GM21528 (cell line): Measurements from ENCODE around the gene GMPPA.

Experiments used
- ATAC-seq: cut with Tn5 transposase; IDR thresholded peaks from one replicate; pipeline ENCODE4 v1.9.1; 2021; ENCODE audit warnings: mild to moderate bottlenecking, moderate library complexity; ENCODE audit not compliant: unreplicated experiment, low FRiP score

GMPPA gene

DNA sequence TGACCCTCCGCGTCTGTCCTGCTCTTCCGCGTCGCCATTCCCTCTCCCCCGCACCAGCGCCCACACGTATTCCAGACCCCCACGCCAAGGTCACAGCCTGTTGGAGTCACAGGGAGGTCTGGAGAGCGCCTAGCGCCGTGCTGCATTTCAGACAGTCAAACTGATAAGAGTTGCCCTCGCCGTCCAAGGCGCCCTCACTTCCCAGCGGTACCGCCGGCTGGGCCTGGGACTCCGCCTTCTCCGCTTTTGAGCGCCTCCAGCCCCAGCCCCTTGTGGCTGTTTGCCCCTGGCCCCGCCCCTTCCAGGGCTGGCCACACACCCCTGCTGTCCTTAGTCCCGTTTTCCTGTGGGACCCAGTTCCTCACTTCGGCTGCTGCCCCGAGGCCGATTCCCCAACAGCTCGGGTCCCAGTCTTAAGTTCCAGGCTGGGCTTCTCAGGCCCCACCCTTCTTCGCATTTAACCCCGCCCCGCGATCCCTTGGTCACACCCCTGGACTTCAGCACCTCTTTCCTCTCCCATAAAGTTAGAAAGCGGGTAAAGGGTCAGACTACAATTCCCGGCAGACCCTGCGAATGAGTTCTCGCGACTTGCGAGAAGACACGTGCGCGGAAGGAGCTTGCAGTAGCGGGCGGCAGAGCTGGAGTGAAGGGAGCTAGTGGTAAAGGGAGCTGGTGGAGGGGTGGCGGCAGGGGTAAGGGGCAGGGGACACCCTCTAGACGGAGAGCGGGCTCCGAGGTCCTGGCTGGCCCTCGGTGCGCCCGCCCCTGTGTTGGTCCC is at the start of gene GMPPA:
TSS of gene GMPPA (plus strand) at position 612 of the 778 bp plus-strand sequence. CDS start 1,085 bp downstream, outside the sequence.
- peak; percentile 95 for ATAC-seq

DNA sequence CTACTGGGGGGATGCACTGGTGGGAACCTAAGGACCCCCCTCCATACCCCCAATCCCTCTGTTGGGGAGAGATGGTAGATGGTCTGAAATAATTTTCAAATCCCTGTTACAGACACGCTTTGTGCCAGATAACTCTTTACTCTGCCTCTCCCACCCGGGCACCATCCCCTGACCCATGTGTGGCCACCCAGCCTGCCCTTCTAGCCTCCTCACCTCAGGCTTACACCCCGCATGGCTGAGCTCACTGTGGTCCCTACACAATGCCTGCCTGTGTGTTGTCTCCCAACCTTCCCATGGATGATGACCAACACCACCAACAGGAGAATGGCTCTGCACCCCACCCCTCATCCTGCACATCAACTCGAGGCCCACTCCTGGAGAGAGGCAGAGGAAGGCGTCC is 49.1 kb upstream of the GMPPA start:
- no peak for ATAC-seq

DNA sequence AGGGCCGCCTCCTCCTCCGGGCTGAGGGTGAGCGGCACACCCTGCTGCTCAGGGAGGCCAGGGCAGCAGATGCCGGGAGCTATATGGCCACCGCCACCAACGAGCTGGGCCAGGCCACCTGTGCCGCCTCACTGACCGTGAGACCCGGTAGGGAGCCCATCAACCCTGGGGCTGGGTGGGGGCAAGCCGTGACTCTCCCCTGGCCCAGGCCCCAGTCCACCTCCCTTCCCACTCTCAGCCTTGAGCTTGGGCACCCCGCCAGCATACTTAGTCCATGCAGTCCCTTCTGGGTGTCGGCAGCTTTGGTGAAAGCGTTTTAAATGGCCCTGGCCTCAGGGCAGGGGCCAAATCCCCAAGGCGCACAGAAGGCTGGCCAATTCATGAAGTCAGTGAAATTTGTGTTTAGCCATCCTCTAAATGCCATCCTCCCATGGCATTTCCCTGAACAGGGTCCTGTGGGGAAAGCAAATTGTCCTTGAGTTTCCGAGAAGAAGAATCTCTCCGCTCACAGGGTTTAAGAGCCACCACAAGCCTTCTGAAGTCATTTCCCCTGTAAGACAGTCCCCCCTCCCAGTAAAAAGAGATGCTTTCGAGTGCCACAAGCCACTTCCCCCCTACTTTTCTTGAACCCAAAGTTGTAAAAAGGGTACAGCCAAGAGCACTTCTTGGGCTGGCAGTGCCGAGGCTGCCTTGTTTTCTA is 46.9 kb upstream of the GMPPA start:
- no peak for ATAC-seq

DNA sequence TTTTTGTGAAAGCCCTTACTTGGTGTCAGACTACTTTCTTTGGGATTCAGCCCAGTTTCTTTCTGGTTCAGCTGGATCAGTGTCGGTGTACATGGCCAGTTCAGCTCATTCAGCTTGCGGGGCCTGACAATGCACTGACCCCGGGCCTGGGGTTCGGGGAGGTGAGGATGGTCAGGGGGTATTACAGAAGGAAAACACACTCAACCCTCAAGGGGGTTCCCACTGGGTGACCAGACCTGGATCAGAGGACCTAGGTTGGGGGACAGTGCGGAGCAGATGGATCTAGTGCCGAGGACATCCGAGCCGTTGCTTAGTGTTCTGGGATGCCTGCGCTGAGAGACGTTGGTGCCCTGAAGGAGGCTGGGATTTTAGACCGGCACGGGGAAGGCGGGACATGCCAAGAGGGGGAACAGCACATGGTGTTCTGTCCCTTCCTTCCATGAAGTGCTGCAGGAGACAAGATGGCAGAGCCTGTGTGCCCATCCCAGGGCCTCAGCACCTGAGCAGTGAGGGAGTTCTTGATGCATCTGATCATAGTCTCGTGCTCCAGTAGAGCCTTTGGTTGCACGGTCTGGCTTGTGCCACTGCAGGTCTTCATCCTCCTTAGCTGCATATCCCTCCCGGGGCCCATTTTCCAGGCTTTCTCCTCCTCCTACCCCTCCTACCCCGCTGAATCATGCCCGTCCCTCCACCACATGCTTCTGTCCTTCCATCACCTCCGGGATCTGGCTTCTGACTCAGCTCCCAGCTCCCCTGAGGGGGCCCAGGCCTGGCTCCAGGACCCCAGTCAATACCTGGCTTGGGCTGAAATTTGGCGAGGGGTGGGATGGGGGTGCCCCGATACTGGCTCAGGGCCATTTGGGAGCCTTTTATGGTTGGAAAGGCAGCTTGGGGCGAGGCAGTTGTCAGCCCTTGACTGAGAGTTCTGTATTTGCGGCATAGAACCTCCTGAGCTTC is 46.1 kb upstream of the GMPPA start:
- no peak for ATAC-seq

DNA sequence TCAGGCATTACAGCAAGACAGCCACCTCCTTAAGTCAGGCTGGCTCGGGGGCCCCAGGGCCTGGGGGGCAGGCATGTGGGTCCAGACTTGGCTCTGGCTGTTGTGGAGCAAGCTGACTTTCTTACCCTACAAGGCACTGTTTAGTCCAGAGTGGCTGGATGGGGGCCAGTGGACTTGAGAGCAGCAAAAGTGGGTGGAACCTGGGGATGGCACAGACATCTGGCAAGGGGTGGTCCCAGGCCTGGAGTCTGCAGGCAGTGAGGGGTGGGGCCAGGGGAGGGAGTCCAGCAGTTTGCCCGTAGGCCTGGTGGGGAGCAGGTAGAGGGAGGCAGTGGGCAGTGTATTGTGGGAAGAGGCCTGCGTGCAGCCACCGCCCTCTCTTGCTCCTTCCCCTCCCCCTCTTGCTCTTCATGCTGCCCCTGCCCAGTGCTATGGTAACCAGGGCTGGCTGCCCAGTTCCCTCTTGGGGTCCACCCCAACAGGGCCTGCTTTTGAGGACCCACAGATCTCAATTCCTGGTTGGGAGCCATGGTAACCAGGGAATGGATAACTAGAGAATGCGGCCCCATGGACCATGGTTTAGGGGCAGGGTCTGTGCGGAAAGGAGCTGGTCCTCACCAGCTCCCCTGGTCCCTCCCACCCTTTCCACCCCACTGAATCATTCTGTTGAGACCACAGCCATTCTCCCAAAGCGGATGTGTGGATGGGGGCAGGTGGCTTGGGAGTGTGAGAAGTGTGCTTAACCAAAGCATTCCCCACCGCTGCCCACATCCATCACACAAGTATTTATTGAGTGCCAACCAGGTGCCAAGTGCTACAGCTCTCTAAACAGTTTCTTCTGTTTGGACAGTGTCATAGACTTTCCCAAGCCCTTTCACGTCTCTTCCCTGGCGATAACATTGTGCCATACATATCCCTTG is 44.8 kb upstream of the GMPPA start:
- ATAC-seq: no peak

DNA sequence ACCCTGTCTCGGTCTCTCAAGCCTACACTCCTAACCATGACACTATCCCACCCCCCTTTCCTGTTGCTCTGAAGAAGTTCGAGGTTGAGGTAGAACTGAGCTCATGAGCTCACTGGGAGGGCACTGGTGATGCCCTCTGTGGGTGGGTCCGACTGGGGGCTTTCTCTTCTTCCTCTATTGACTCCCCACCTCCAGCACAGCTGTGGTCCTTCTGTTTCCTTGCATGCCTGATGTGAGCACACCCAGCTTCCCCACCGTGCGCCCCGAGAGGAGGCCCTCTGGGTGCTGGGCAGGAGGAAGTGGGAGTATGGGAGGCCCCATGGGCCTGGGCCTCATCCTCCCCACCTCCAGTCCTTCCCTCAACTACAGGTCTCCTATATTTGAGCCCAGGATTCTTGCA is 43.1 kb upstream of the GMPPA start:
- no peak for ATAC-seq

DNA sequence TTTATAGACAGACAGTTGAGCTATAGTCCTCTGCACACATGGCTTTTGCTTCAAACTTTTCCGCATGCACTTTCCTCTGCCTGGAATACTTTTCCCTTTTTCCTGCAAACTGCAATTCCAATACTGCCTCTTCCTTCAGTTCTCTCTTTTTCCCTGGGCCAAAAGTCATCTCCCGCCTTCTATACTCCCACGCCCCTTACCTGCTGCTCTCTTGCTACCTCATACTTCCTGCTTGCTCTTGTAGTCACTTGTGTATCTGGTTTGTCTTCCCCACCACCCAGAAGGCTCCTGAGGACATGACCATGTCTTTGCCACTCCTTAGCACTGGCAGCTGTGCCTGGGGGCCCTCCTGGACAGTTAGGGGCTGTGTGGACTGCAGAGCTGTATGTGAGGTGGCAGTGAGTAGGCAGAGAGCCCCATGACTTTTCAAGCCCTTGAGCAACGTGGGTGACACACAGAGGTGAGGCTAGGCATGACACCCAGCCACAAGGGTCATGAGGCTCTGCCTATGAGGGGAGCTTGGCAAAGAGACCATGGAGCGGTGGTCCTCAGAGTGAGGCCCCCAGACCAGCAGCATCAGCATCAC is 40.8 kb upstream of the GMPPA start:
- no peak for ATAC-seq

DNA sequence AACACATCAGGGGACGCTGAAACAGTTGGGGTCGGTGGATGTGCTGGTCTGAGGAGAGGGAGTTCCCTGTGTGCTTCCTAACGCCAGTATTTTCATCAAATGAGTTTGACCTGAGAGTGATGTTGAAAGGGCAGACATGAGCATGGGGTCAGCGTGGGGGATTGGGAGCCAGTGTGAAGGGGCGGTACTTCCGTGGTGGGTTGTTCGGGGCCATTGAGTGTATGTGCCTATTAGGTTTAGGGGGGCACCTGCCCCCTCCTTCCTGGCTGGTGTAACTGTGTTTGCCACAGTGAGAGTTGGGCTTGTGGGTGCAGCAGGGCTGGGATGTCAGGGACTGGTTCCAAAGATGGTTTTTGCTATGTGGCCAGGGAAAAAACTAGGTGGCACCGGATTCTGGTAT is 39.7 kb upstream of the GMPPA start:
- no peak for ATAC-seq

DNA sequence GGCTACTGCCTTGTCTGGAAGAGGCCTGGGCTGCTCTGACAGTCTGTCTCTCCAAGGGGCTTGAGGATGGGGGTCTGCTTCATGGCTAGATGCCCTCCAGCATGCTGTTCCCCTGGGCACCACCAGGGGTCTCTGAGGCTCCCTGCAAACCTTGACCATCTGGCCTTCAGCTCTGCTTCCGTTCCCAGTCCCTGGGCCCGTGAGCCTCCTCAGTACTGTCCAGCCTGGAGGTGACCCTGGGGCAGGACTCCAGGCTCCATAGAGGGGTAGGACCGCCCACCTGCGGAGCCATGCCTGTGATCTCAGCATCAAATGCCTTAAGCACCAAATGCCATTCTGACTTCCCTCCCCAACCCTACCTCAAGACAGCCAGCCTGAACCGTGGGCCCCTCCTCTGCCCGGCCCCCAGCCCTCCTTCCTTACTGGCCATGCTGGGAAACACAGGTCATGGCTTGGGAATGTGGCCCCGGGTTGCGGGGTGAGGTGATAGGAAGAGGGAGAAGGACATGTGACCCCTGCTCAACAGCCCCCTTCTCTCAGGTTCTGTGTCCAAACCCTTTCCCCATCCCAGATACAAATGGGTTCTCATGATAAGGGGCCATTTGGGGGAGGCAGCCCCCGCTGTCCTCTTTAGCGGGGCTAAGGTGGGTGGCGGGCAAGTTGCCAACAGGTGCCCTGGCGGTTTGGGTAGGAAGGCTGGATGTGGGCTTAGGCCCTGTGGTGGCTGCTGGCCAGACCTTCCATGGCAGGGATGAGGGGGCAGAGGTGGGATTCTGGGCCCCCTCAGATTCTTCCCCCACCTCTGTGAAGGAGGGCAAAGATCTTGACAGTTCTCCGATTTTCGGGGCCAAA is 39.0 kb upstream of the GMPPA start:
- ATAC-seq: no peak

DNA sequence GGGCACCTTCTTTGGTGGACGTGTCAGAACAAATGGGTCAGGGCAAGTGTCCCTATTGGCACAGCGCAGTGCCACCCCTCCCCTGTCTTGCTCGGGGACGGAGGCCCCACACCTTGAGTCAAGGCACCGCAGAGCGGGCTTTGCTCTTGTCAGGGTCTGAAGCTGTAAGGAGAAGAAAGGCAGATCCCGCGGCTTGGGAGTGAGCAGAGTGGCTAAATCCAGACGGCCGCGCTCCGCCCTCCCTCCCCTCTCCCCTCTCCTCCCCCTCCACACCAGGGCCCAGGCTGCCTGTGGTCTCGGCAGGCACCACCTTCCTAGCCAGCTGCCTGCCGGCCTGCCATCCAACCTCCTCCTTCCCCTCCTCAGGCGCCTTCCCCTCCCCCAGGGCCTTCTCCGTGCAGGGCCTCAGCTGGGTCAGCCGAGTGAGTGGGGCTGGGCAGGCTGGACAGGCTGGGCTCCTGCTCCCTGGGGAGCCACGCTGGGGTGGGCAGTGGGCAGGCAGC is 38.2 kb upstream of the GMPPA start:
- ATAC-seq: no peak

DNA sequence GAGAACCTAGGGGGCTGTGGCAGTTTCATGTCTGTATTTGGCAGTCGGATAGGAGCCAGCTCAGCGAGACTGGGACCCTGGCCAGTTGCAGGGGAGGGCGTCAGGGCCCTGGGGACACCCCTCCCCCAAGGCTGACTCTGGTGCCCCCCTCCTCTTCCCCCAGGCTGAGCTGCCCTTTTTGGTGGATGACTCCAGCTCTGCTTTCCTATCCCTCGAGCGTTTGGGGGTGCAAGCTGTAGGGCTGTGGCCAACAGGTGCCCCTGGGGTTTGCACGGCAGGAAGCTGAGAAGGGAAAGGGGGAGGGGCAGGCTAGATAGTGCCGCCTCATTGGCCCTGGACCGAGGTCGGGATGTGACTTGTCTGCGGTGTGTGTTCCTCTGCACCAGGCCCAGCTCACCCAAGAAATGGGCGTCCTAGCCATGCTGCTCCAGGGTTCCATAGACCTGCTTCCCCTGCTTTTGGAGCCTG is 37.6 kb upstream of the GMPPA start:
- ATAC-seq: no peak

DNA sequence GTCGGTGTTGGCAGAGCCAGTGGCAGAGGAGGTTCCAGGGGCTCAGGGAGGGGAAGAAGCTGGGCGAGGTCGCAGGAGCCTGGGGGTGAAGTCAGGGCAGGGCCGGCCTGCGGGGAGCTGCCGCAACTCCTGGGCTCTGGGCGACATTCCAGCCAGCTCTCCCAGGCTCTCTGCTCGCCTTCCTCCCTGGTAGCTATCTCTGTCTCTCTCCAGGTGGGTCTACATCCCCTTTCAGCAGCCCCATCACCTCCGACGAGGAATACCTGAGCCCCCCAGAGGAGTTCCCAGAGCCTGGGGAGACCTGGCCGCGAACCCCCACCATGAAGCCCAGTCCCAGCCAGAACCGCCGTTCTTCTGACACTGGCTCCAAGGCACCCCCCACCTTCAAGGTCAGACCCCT is 37.0 kb upstream of the GMPPA start:
- ATAC-seq: no peak

DNA sequence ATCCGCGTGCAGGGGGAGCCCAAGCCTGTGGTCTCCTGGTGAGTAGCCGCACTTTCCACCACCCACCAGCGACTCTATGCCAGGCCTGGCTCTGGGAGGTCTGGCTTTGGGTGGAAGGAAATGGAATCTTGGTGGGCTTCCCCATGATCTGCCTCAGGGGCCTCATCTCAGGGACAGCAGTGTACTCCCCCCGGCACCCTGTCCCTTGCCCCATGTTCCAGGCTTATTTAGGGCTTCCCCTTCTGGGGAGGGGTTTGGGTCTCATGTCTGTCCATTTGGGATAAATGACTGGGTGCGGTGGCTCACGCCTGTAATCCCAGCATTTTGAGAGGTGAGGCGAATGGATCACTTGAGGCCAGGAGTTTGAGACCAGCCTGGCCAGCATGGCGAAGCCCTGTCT is 36.3 kb upstream of the GMPPA start:
- no peak for ATAC-seq

DNA sequence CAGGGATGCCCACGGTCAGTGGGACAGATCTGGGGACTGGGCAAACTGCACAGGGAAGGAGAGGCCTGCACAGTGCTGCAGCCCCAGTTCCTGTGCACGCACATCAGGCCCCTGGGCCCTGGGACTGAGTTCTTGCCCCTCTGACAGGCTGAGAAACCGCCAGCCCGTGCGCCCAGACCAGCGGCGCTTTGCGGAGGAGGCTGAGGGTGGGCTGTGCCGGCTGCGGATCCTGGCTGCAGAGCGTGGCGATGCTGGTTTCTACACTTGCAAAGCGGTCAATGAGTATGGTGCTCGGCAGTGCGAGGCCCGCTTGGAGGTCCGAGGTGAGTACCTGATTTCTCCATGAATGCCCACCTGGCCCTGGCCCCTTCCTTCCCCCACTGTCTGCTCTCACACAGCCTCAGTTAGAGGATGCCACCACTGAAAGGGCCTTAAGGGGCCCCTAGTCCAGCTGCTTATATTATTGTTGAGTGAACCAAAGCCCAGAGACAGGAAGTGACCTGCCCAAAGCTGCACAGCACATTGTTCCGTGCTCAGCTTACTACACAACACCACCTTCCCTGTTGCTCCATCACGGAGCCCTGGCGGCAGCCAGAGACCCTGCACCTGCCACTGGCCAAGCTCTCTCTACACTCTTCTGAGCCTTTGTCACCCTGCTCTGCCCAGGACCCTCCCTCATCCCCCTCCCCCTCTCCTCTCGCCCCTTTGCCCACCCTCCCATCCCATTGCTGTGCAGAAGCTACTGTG is 34.2 kb upstream of the GMPPA start:
- no peak for ATAC-seq

DNA sequence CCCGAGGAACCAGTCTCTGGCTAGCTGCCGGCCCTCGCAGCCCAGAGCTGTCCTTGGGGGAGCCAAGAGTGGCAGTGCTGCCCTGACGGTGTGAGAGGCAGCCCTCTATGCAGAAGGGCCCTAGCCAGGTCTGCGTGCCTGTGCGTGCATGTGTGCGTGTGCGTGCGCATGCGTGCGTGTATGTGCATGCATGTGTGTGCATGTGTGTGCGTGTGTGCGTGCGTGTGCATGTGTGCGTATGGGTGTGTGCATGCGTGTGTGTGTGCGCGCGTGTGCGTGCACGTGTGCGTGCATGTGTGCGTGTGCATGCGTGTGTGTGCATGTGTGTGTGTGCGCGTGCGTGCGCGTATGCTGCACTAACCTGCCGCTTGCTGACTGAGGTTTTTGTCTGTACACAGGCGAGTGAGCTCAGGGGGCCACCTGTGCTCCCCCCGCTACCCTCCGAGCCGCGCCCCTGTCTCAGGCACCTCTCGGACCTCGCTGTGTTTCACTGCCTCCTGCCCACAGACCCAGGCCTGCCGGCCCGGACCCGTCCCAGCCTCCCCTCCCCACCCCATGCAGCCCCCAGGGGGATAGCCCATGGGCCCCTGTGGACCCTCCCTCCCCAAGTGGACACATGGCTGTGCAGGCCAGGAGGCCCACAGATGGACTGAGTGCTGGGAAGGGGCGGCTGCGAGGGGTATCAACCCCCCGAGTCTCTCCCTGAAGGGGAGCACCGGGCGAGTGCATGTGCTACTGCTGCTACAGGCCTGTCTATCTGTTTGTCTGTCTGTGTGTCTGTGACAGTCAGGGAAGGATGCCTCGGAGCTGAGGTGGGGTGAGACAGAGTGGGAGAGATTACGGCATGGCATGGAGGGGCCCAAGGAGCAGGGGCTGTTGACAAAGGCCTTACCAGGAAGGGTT is 32.8 kb upstream of the GMPPA start:
- ATAC-seq: no peak

DNA sequence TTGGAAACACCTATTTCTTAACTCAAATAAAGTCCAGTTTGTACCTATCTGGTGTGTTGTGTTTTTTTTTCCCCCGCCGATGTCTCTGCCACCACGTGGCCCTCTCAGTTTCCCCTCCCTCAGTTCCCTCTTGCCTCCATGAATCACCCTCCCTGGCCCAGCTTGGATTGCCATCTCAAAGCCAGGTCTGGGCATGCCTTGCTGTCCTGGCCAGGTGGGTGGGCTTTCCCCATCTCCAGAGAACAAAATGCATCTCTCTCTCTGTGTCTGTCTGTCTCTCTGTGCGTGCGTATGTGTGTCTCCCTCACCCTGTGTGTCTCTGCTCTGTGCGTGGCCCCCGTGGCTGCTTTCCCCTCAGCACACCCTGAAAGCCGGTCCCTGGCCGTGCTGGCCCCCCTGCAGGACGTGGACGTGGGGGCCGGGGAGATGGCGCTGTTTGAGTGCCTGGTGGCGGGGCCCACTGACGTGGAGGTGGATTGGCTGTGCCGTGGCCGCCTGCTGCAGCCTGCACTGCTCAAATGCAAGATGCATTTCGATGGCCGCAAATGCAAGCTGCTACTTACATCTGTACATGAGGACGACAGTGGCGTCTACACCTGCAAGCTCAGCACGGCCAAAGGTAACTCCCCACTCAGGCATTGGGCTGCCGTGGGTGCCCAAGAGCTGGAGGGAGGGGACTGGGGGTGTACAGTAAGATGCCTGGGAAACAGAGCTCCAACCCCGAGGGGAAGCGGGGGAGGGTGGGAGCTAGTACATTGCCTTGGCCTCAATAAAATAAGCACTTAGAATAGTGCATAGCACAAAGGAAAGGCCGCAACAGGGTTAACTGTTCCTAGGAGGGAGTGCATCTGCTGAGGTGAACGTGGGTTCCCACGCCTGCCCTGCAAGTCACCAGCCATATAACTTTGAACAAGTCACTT is 31.6 kb upstream of the GMPPA start:
- no peak for ATAC-seq
